Neuronal stem cell (in vitro differentiated cells): Measurements from ENCODE around the gene CTNNB1.

Experiments used
- DNase-seq: peaks from one replicate; pipeline ENCODE4 v3.0.0-alpha.2; 2013; ENCODE audit warnings: low spot score
- H2AFZ ChIP-seq: one replicate; pipeline ENCODE4 v1.6.1; 2013; ENCODE audit warnings: mild to moderate bottlenecking, low read length, inconsistent platforms
- H2AK5ac ChIP-seq: 2 replicates; pipeline ENCODE4 v1.6.1; 2013; ENCODE audit warnings: low read depth, mild to moderate bottlenecking, inconsistent platforms, low read length, moderate library complexity, mixed read lengths
- H2BK120ac ChIP-seq: 2 replicates; pipeline ENCODE4 v1.6.1; 2013; ENCODE audit warnings: low read depth, mild to moderate bottlenecking, inconsistent platforms, low read length, moderate library complexity, mixed read lengths
- H2BK12ac ChIP-seq: one replicate; pipeline ENCODE4 v1.6.1; 2013; ENCODE audit warnings: low read length, inconsistent platforms
- H2BK15ac ChIP-seq: 2 replicates; pipeline ENCODE4 v1.6.1; 2013; ENCODE audit warnings: mild to moderate bottlenecking, low read length, inconsistent platforms, mixed read lengths
- H2BK5ac ChIP-seq: one replicate; pipeline ENCODE4 v1.6.1; 2013; ENCODE audit warnings: inconsistent platforms, mild to moderate bottlenecking, low read length, moderate library complexity
- H3K14ac ChIP-seq: one replicate; pipeline ENCODE4 v1.6.1; 2013; ENCODE audit warnings: low read length, inconsistent platforms
- H3K18ac ChIP-seq: 2 replicates; pipeline ENCODE4 v1.6.1; 2013; ENCODE audit warnings: low read length, inconsistent platforms
- H3K23ac ChIP-seq: 2 replicates; pipeline ENCODE4 v1.6.1; 2013; ENCODE audit warnings: low read depth, mild to moderate bottlenecking, mixed read lengths, low read length, inconsistent platforms; ENCODE audit not compliant: poor library complexity
- H3K27ac ChIP-seq: replicated peaks from 3 replicates; pipeline ENCODE4 v1.5.1; 2013; ENCODE audit warnings: low read length, inconsistent platforms
- H3K27me3 ChIP-seq, 3 experiments: 2 replicates each; pipeline ENCODE4 v1.6.1; 2013; ENCODE audit warnings: low read length in 3 of 3, mild to moderate bottlenecking in 2 of 3, inconsistent platforms in 1 of 3, low read depth in 1 of 3, mixed read lengths in 1 of 3, moderate library complexity in 1 of 3; ENCODE audit not compliant: control insufficient read depth in 3 of 3, insufficient read depth in 3 of 3
- H3K36me3 ChIP-seq, 2 donors: replicated peaks in 1 of 2; 2 replicates each; pipeline ENCODE4 v1.6.1; 2013; ENCODE audit warnings: low read length in 2 of 2; ENCODE audit not compliant: control insufficient read depth in 2 of 2, insufficient read depth in 2 of 2
- H3K4ac ChIP-seq: 2 replicates; pipeline ENCODE4 v1.6.1; 2013; ENCODE audit warnings: inconsistent platforms, mild to moderate bottlenecking, low read length, moderate library complexity
- H3K4me1 ChIP-seq, 2 donors: 1 replicate in 1 of 2; 2 replicates in 1 of 2; pipeline ENCODE4 v1.6.1; 2013; ENCODE audit warnings: low read length in 2 of 2, low read depth in 1 of 2; ENCODE audit not compliant: control insufficient read depth in 2 of 2, insufficient read depth in 1 of 2
- H3K4me2 ChIP-seq: one replicate; pipeline ENCODE4 v1.6.1; 2013; ENCODE audit warnings: mild to moderate bottlenecking, low read length, inconsistent platforms; ENCODE audit not compliant: insufficient read depth, poor library complexity, severe bottlenecking
- H3K4me3 ChIP-seq, 2 donors: 2 replicates each; pipeline ENCODE4 v1.5.1; 2013; ENCODE audit warnings: low read length in 2 of 2, mild to moderate bottlenecking in 2 of 2, inconsistent platforms in 1 of 2, moderate library complexity in 1 of 2
- H3K79me1 ChIP-seq: one replicate; pipeline ENCODE4 v1.6.1; 2013; ENCODE audit warnings: low read depth, mild to moderate bottlenecking, inconsistent platforms, low read length, moderate library complexity
- H3K9ac ChIP-seq: one replicate; pipeline ENCODE4 v1.6.1; 2013; ENCODE audit warnings: mild to moderate bottlenecking, low read depth, low read length, inconsistent platforms; ENCODE audit not compliant: poor library complexity
- H3K9me3 ChIP-seq, 2 donors: replicated peaks in 1 of 2; 2 replicates each; pipeline versions ENCODE3 to v1.6.1; 2013; ENCODE audit warnings: low read length in 2 of 2, mild to moderate bottlenecking in 2 of 2, inconsistent platforms in 1 of 2, low read depth in 1 of 2, mixed read lengths in 1 of 2, moderate library complexity in 1 of 2; ENCODE audit not compliant: control insufficient read depth in 2 of 2, insufficient read depth in 1 of 2
- H4K8ac ChIP-seq: one replicate; pipeline ENCODE4 v1.6.1; 2013; ENCODE audit warnings: low read depth, mild to moderate bottlenecking, inconsistent platforms, low read length, moderate library complexity
- H4K91ac ChIP-seq: one replicate; pipeline ENCODE4 v1.6.1; 2013; ENCODE audit warnings: low read length, low read depth, mild to moderate bottlenecking, inconsistent platforms; ENCODE audit not compliant: poor library complexity
- WGBS, 2 donors: extraction: QIAGEN DNeasy Blood & Tissue Kit; methylation state at CpG; one replicate each; pipeline ENCODE4 v1.1.7; 2013; ENCODE audit warnings: missing lambda C conversion rate in 2 of 2, mixed read lengths in 1 of 2; ENCODE audit not compliant: insufficient read length in 2 of 2, insufficient replicate concordance in 1 of 2; ENCODE audit errors: extremely low coverage in 2 of 2; 5-methylcytosine and 5-hydroxymethylcytosine counted together

Gene CTNNB1

GRCh38 chr3:41216993-41217392 is 17.7 kb downstream of the CTNNB1 start:
- Histone ChIP-seq H2BK15ac (no peak overlapping the region), H4K91ac (no peak overlapping the region), H2AFZ (no peak overlapping the region), H3K4me3 (no peak overlapping the region), H3K27me3 (no peaks in the 10 kb centered on the region), H3K9me3 (no peaks in the 10 kb centered on the region), H3K14ac (no peak overlapping the region), H2BK120ac (no peak overlapping the region), H3K4me2 (no peak overlapping the region), H3K79me1 (no peaks in the 10 kb centered on the region), H2AK5ac (no peak overlapping the region), H3K18ac (no peak overlapping the region), H3K27ac (no peak overlapping the region), H2BK5ac (no peak overlapping the region), H3K9ac (no peak overlapping the region), H2BK12ac (no peak overlapping the region), H3K4me1 (peaks cover 0 to 6% of the 10 kb centered on the region in 2 donors), H3K36me3 (peaks cover 2 to 25% of the 10 kb centered on the region in 2 donors), H4K8ac (no peak overlapping the region), H3K23ac (no peak overlapping the region), H3K4ac (no peak overlapping the region)
- DNase-seq: no peak
- WGBS, 2 donors: no CpG with 5 or more reads among the region's 1 CpG

- Histone ChIP-seq H3K14ac (no peak overlapping the region), H3K18ac (no peak overlapping the region), H3K4ac (no peak overlapping the region), H2BK120ac (no peak overlapping the region), H2AK5ac (no peak overlapping the region), H2AFZ (no peak overlapping the region), H4K91ac (no peak overlapping the region), H3K23ac (no peak overlapping the region), H3K36me3 (peaks cover 5 to 47% of the 10 kb centered on the region in 2 donors), H2BK5ac (no peak overlapping the region), H3K9me3 (no peaks in the 10 kb centered on the region), H4K8ac (no peak overlapping the region), H3K27me3 (no peaks in the 10 kb centered on the region), H3K27ac (no peak overlapping the region), H3K4me2 (no peak overlapping the region), H2BK12ac (no peak overlapping the region), H3K4me1 (peaks cover 0 to 4% of the 10 kb centered on the region in 2 donors), H2BK15ac (no peak overlapping the region), H3K4me3 (no peak overlapping the region), H3K9ac (no peak overlapping the region), H3K79me1 (no peaks in the 10 kb centered on the region)
- DNase-seq: no peak
- no CpG with 5 or more reads among the region's 1 CpG for WGBS, 2 donors
These were observed 20.1 kb downstream of the CTNNB1 start for GRCh38 chr3:41219424-41219823.

- Histone ChIP-seq H4K8ac (no peak overlapping the region), H3K4me1 (peaks cover 0 to 4% of the 10 kb centered on the region in 2 donors), H2AK5ac (no peak overlapping the region), H3K79me1 (peaks cover 2% of the 10 kb centered on the region), H3K9me3 (no peaks in the 10 kb centered on the region), H3K9ac (no peak overlapping the region), H3K27me3 (no peaks in the 10 kb centered on the region), H3K4me3 (no peak overlapping the region), H3K27ac (no peak overlapping the region), H3K4me2 (no peak overlapping the region), H2AFZ (no peak overlapping the region), H3K36me3 (peaks cover 18 to 61% of the 10 kb centered on the region in 2 donors), H3K23ac (no peak overlapping the region), H2BK120ac (no peak overlapping the region), H3K18ac (no peak overlapping the region), H2BK12ac (no peak overlapping the region), H2BK15ac (no peak overlapping the region), H2BK5ac (no peak overlapping the region), H3K4ac (no peak overlapping the region), H4K91ac (no peak overlapping the region), H3K14ac (no peak overlapping the region)
- no peak for DNase-seq
- WGBS, 2 donors: no CpG with 5 or more reads among the region's 7 CpGs
These were observed 21.8 kb downstream of the CTNNB1 start for GRCh38 chr3:41220906-41221677.

- H2BK5ac ChIP-seq: no peak overlapping the region
- H2BK15ac ChIP-seq: no peak overlapping the region
- no peak overlapping the region for H3K14ac ChIP-seq
- no peak overlapping the region for H3K23ac ChIP-seq
- no peak overlapping the region for H3K4me2 ChIP-seq
- no peak for DNase-seq
- no peaks in the 10 kb centered on the region for H3K9me3 ChIP-seq
- peaks cover 0 to under 1% of the 10 kb centered on the region in 2 donors for H3K4me1 ChIP-seq
- WGBS, 2 donors: no CpG with 5 or more reads among the region's 2 CpGs
- H3K9ac ChIP-seq: no peak overlapping the region
- H2AK5ac ChIP-seq: no peak overlapping the region
- H3K36me3 ChIP-seq: peaks cover 23 to 70% of the 10 kb centered on the region in 2 donors
- no peak overlapping the region for H4K91ac ChIP-seq
- H3K4me3 ChIP-seq: no peak overlapping the region
- no peak overlapping the region for H2AFZ ChIP-seq
- H3K18ac ChIP-seq: no peak overlapping the region
- H3K79me1 ChIP-seq: peaks cover 2% of the 10 kb centered on the region
- no peak overlapping the region for H4K8ac ChIP-seq
- H2BK12ac ChIP-seq: no peak overlapping the region
- H2BK120ac ChIP-seq: no peak overlapping the region
- no peaks in the 10 kb centered on the region for H3K27me3 ChIP-seq
- H3K27ac ChIP-seq: no peak overlapping the region
- H3K4ac ChIP-seq: no peak overlapping the region
These were observed 22.7 kb downstream of the CTNNB1 start for GRCh38 chr3:41222012-41222411.
